ENCODE measurements around the gene PDHX. TPM values are rescaled to one million over a fixed set of nuclear protein-coding genes. Genes with fewer than 3 reads are reported as not detected.
"Not testable (repeated sequence)": the region's sequence is repeated elsewhere in the genome, so short reads cannot be mapped to it uniquely, and the experiment has no call there.

The PDHX gene
- total RNA-seq, 4 donors from 2014 or later, result 28.7 to 50.1 (median 39.6) TPM

DNA sequence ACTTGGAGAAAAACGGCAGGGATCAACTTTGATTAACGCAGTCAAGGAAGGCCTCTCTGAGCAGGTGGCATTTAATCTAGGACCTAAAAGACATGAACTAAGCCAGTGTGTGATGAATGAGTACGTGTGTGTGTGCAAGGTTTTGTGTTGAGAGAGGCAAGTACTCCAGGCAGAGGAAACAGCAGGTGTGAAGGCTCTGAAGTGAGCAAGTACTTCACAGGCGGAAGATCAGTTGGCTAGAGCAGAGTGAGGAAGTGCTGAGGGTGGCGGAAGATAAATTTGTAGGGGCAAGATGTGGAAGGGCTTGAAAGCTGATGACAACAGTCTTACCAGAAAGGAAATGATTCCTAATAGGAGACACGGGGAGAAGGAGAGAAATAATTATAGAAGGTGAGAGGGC is 7.0 kb upstream of the PDHX start:
- Histone ChIP-seq H3K27ac (no peak overlapping the region), H3K4me3 (no peak overlapping the region), H3K27me3 (no peaks in the 10 kb centered on the region), H3K9me3 (no peaks in the 10 kb centered on the region), H3K36me3 (peaks cover 0 to 15% of the 10 kb centered on the region in 2 donors), H3K4me1 (peaks cover 0 to 9% (median 0%) of the 10 kb centered on the region in 3 donors)
- WGBS, 2 donors (ENCODE audit: low coverage in 1 of 2), result 67 to 78% methylated on average over 6 of the region's 6 CpGs
- TF ChIP-seq, protein P1, sequence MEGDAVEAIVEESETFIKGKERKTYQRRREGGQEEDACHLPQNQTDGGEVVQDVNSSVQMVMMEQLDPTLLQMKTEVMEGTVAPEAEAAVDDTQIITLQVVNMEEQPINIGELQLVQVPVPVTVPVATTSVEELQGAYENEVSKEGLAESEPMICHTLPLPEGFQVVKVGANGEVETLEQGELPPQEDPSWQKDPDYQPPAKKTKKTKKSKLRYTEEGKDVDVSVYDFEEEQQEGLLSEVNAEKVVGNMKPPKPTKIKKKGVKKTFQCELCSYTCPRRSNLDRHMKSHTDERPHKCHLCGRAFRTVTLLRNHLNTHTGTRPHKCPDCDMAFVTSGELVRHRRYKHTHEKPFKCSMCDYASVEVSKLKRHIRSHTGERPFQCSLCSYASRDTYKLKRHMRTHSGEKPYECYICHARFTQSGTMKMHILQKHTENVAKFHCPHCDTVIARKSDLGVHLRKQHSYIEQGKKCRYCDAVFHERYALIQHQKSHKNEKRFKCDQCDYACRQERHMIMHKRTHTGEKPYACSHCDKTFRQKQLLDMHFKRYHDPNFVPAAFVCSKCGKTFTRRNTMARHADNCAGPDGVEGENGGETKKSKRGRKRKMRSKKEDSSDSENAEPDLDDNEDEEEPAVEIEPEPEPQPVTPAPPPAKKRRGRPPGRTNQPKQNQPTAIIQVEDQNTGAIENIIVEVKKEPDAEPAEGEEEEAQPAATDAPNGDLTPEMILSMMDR (IDR thresholded peaks at IDR 0.05), result no peak
- ATAC-seq, result no peak

DNA sequence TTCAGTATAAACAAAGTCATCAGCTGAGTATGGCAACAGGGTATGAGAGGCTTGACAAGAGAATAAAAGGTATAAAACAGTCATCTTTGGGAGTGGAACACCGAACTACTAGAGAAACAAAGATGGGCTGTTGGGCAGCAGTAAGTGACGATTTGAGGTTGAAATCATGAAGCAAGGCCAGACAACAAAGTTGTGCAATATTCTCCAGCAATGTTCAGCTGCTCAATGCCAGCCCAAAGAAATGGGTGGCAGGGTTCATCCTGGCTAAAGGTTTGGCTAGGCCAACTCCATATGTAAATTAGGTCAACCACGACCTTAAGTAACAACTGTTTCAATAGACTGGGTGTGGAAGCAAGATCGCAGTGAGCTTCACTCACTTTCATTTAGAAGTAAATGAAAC is 6.5 kb upstream of the PDHX start:
- Histone ChIP-seq H3K4me1 (peaks cover 0 to 14% (median under 1%) of the 10 kb centered on the region in 3 donors), H3K36me3 (peaks cover 0 to 15% of the 10 kb centered on the region in 2 donors), H3K4me3 (no peak overlapping the region), H3K27me3 (no peaks in the 10 kb centered on the region), H3K9me3 (no peaks in the 10 kb centered on the region), H3K27ac (no peak overlapping the region)
- WGBS, 2 donors (ENCODE audit: low coverage in 1 of 2), result 69 to 93% methylated on average over 3 to 4 of the region's 4 CpGs
- no peak for ATAC-seq
- TF ChIP-seq EP300 (IDR thresholded peaks at IDR 0.05), result no peak
- TF ChIP-seq, protein P1 (IDR thresholded peaks at IDR 0.05), result no peak
- no peak for TF ChIP-seq POLR2A (IDR thresholded peaks at IDR 0.05)
- TF ChIP-seq POLR2AphosphoS5 (IDR thresholded peaks at IDR 0.05), result no peak

DNA sequence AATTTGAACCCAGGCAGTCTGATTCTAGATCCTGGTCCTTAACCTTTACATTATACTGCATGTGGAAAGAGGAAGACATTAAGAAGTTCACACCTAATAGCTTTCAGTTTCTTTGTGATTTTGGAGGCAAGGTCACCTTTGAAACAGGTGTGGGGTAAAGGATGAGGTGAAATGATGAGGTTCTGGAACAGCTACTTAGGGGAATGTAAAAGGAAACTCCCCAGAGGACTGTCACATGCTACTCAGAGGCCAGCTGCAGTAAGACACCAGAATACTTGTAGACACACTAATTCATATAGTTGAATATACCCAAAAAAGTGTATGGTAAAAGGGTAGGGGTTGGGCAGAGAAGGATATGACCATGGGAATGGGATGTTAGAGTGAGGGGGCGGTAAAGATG is 5.6 kb upstream of the PDHX start:
- TF ChIP-seq POLR2A (IDR thresholded peaks at IDR 0.05) (no peak), EP300 (IDR thresholded peaks at IDR 0.05) (no peak), POLR2AphosphoS5 (IDR thresholded peaks at IDR 0.05) (no peak)
- TF ChIP-seq, protein P1 (IDR thresholded peaks at IDR 0.05), result no peak
- no peak for ATAC-seq
- WGBS, 2 donors (ENCODE audit: low coverage in 1 of 2), result 100% methylated on average over 1 of the region's 1 CpG
- Histone ChIP-seq H3K27ac (no peak overlapping the region), H3K4me3 (no peak overlapping the region), H3K36me3 (peaks cover 0 to 15% of the 10 kb centered on the region in 2 donors), H3K27me3 (no peaks in the 10 kb centered on the region), H3K4me1 (peaks cover 0 to 20% (median 3%) of the 10 kb centered on the region in 3 donors), H3K9me3 (no peaks in the 10 kb centered on the region)

DNA sequence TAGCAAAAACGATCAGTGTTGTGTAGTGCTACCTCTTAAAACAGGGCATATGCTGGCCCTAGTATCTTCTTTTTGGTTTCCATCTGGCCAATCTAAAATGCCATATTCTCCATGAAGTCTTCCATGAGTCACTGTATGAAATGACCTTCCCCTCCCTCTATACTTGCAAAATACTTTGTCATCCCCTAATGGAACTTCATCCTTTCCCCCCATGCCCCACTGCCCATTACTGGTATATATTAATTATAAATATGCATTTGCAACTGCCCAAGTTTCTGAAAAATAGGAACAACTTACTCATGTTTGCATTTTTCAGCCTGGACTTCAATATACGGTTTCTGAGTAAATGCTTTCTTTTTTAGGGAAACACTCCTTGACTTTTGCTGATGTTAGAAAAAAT is 4.7 kb upstream of the PDHX start:
- Histone ChIP-seq H3K27ac (no peak overlapping the region), H3K4me3 (no peak overlapping the region), H3K27me3 (no peaks in the 10 kb centered on the region), H3K4me1 (peaks cover 0 to 20% (median 3%) of the 10 kb centered on the region in 3 donors), H3K36me3 (peaks cover 0 to 15% of the 10 kb centered on the region in 2 donors), H3K9me3 (no peaks in the 10 kb centered on the region)
- TF ChIP-seq, protein P1 (IDR thresholded peaks at IDR 0.05), result no peak
- TF ChIP-seq POLR2AphosphoS5 (IDR thresholded peaks at IDR 0.05), result no peak
- no peak for TF ChIP-seq POLR2A (IDR thresholded peaks at IDR 0.05)
- no peak for ATAC-seq
- 70 to 82% methylated on average over 1 to 2 of the region's 2 CpGs for WGBS, 2 donors (ENCODE audit: low coverage in 1 of 2)

DNA sequence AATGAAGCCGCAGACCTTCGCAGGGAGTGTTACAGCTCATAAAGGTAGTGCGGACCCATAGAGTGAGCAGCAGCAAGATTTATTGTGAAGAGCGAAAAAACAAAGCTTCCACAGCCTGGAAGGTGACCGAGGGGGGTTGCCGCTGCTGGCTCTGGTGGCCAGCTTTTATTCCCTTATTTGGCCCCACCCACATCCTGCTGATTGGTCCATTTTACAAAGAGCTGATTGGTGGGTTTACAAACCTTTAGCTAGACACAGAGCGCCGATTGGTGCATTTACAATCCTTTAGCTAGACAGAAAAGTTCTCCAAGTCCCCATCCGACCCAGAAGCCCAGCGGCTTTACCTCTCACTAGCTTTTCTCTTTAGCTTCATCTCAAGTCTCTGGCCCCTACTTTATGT is 2.9 kb upstream of the PDHX start:
- H3K4me3 ChIP-seq, H3K27ac ChIP-seq, H3K27me3 ChIP-seq, ATAC-seq, H3K9me3 ChIP-seq: not testable (repeated sequence)
- H3K36me3 ChIP-seq, result peaks cover 0 to 15% of the 10 kb centered on the region in 2 donors
- WGBS, 2 donors (ENCODE audit: low coverage in 1 of 2), result 79 to 100% methylated on average over 4 to 5 of the region's 10 CpGs
- H3K4me1 ChIP-seq, result peaks cover 2 to 38% (median 3%) of the 10 kb centered on the region in 3 donors

Data from gastroesophageal sphincter (tissue), 4 donors.